Right atrium auricular region (tissue), 2 donors: Measurements from ENCODE around the gene EIF2B1. TPM values are rescaled to one million over a fixed set of nuclear protein-coding genes. Genes with fewer than 3 reads are reported as not detected.

Experiments
- DNase-seq: peaks from one replicate; pipeline ENCODE4 v3.0.0-alpha.2; 2019; ENCODE audit warnings: low spot score
- H3K27ac ChIP-seq, 2 donors: fragments of 200-600 bp; sonication (generic); 1 replicate in 1 of 2; 2 replicates in 1 of 2; pipeline ENCODE4 v1.5.1; 2016 to 2019
- H3K27me3 ChIP-seq, 2 donors: fragments of 200-600 bp; sonication (generic); one replicate each; pipeline versions ENCODE4 v1.5.1 to v1.6.0; 2017 to 2019
- H3K36me3 ChIP-seq: fragments of 200-600 bp; sonication (generic); one replicate; pipeline ENCODE4 v1.5.1; 2016
- H3K4me1 ChIP-seq, 2 donors: fragments of 200-600 bp; sonication (generic); one replicate each; pipeline versions ENCODE4 v1.5.1 to v1.6.0; 2017 to 2019
- H3K4me3 ChIP-seq, 2 donors: fragments of 200-600 bp; sonication (generic); 1 replicate in 1 of 2; 2 replicates in 1 of 2; pipeline ENCODE4 v1.5.1; 2017 to 2019; ENCODE audit warnings: mild to moderate bottlenecking in 1 of 2, moderate library complexity in 1 of 2
- H3K9me3 ChIP-seq, 2 donors: fragments of 200-600 bp; sonication (generic); one replicate each; pipeline ENCODE4 v1.5.1; 2019
- CTCF ChIP-seq, 2 donors: fragments of 200-600 bp; sonication (generic); IDR thresholded peaks; one replicate each; pipeline ENCODE4 v1.5.1; 2019; ENCODE audit warnings: antibody characterized with exemption in 2 of 2
- total RNA-seq, 2 donors: library from RNA; depleted of rRNA; stranded (reverse); fragments of >200 nt; gene quantifications; one replicate each; pipeline ENCODE4 v1.1.0, GENCODE V29; 2016

EIF2B1 gene
- total RNA-seq, 2 donors from 2014 or later = 60.0 to 65.9 TPM

- H3K4me1 ChIP-seq = no peaks in the 10 kb centered on the region
- peaks cover 23% of the 10 kb centered on the region for H3K36me3 ChIP-seq
- H3K27ac ChIP-seq = no peak overlapping the region
- H3K9me3 ChIP-seq = no peaks in the 10 kb centered on the region
- no peak overlapping the region for H3K4me3 ChIP-seq
- no peak for DNase-seq
- no peaks in the 10 kb centered on the region for H3K27me3 ChIP-seq
- TF ChIP-seq CTCF (IDR thresholded peaks at IDR 0.05) = no peak
Measured at GRCh38 chr12:123643911-123644310, 10.4 kb upstream of the EIF2B1 start.

- peak overlapping the region; percentile 63 to 94 for H3K4me3 ChIP-seq
- TF ChIP-seq CTCF (IDR thresholded peaks at IDR 0.05) = no peak
- no peaks in the 10 kb centered on the region for H3K9me3 ChIP-seq
- no peak for DNase-seq
- H3K27me3 ChIP-seq = no peaks in the 10 kb centered on the region
- H3K27ac ChIP-seq = peak overlapping the region; percentile 78 to 79
- H3K36me3 ChIP-seq = peaks cover 30% of the 10 kb centered on the region
- peaks cover 0 to 13% of the 10 kb centered on the region in 2 donors for H3K4me1 ChIP-seq
Measured at GRCh38 chr12:123634142-123634561, 666 bp upstream of the EIF2B1 start.

GRCh38 chr12:123621619-123622530 is 11.6 kb downstream of the EIF2B1 start:
- Histone ChIP-seq H3K4me1 (peaks cover 0 to 3% of the 10 kb centered on the region in 2 donors), H3K4me3 (no peak overlapping the region), H3K9me3 (no peaks in the 10 kb centered on the region), H3K27me3 (no peaks in the 10 kb centered on the region), H3K36me3 (peaks cover 87% of the 10 kb centered on the region), H3K27ac (no peak overlapping the region)
- TF ChIP-seq CTCF (IDR thresholded peaks at IDR 0.05) = no peak
- DNase-seq = no peak

- no peaks in the 10 kb centered on the region for H3K27me3 ChIP-seq
- peaks cover 87% of the 10 kb centered on the region for H3K36me3 ChIP-seq
- no peak overlapping the region for H3K4me3 ChIP-seq
- H3K4me1 ChIP-seq = peaks cover 0 to 3% of the 10 kb centered on the region in 2 donors
- no peak for TF ChIP-seq CTCF (IDR thresholded peaks at IDR 0.05)
- no peak overlapping the region for H3K27ac ChIP-seq
- DNase-seq = no peak
- no peaks in the 10 kb centered on the region for H3K9me3 ChIP-seq
Measured at GRCh38 chr12:123621101-123621500, 12.4 kb downstream of the EIF2B1 start.

GRCh38 chr12:123617580-123617979 is 15.9 kb downstream of the EIF2B1 start:
- Histone ChIP-seq H3K4me1 (peaks cover 0 to 13% of the 10 kb centered on the region in 2 donors), H3K4me3 (no peak overlapping the region), H3K9me3 (no peaks in the 10 kb centered on the region), H3K27me3 (no peaks in the 10 kb centered on the region), H3K36me3 (peaks cover 86% of the 10 kb centered on the region), H3K27ac (no peak overlapping the region)
- DNase-seq = no peak
- no peak for TF ChIP-seq CTCF (IDR thresholded peaks at IDR 0.05)
